ENCODE measurements around the gene KAT6B. TPM values are rescaled to one million over a fixed set of nuclear protein-coding genes. Genes with fewer than 3 reads are reported as not detected.
A peak's percentile ranks its signal among the peaks of the same experiment; 100 is the strongest.

The KAT6B gene
- total and polyA plus RNA-seq, 10 of the 15 experiments (the other 5 are each of a cell fraction or from before 2014, with no cell fraction given) = 2.7 to 22.6 (median 15.7) TPM

DNA sequence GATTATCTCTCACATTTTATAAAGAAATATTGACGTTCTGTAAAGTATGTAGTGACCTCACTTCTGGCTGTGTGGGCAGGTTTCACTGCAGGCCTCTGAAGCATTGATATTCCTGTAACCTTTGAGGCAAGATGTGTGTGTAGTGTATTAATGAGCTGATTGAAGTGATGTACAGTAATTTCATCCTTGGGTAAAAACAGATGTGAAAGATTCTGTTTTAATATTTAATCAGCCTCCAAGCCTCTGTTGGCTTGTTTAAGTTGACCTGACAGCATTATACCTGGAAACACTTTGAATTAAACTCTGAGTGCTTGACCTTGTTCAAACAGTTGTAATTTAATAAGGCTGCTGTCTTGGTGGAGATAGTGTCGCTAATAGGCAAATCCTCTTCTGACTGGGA, 74.9 kb downstream of the KAT6B start:
- peak overlapping the region; percentile 57 for H3K27ac ChIP-seq (ENCODE audit: control insufficient read depth, insufficient read depth)
- H3K9ac ChIP-seq (ENCODE audit: control insufficient read depth, insufficient read depth, low read length) = peak overlapping the region; percentile 29; the same call in 1 of the 2 replicates
- ATAC-seq (peak; percentile 63), DNase-seq (ENCODE audit: low read depth, low spot score) (no peak), FAIRE-seq (no peak)
- H2AFZ ChIP-seq (ENCODE audit: control insufficient read depth, low read depth, low read length) = no peak overlapping the region
- ChIA-PET SMC1A (ENCODE audit: uncharacterized antibody, unreplicated experiment) (interaction anchor here (0.6 to 5.6 kb wide), 14 partner anchors 10 to 113 kb away, joined by 3 to 73 read pairs (median 6); no protein-coding TSS in a partner anchor), CTCF (interaction anchor here (1.1 to 1.9 kb wide), 7 partner anchors 12 to 197 kb away, joined by 3 to 12 read pairs (median 4); no protein-coding TSS in a partner anchor), POLR2A (interaction anchor here (0.7 to 5.9 kb wide), 6 partner anchors 12 to 82 kb away, joined by 3 to 47 read pairs (median 5); partner anchors contain the start of gene KAT6B), RAD21 (ENCODE audit: unreplicated experiment) (interaction anchor here (1.0 to 4.5 kb wide), 9 partner anchors 13 to 111 kb away, joined by 3 to 38 read pairs (median 5); no protein-coding TSS in a partner anchor)
- no peaks in the 10 kb centered on the region for H3K36me3 ChIP-seq (ENCODE audit: control insufficient read depth in 2 of 2, insufficient read depth in 2 of 2, low read length in 1 of 2)
- in situ Hi-C loops (cut with MboI) (no loop called here), intact Hi-C loops (cut with micrococcal nuclease; ENCODE audit: unreplicated experiment) (loop anchor here (5.0 kb wide), 1 partner anchor 91 kb away; no protein-coding TSS in a partner anchor)
- H3K79me2 ChIP-seq (ENCODE audit: control insufficient read depth, insufficient read depth, low read length) = peaks cover 56% of the 10 kb centered on the region
- no TSS peak for BruUV-seq (replicated peaks)
- H3K9me3 ChIP-seq (replicated peaks; ENCODE audit: control insufficient read depth, insufficient read depth, low read length) = no peaks in the 10 kb centered on the region; the same call in 1 of the 3 replicates
- 0 out of 2 replicates have a peak overlapping the region, but pooled peaks have one; percentile 1 for H3K4me3 ChIP-seq
- H3K27me3 ChIP-seq (replicated peaks in 1 of 2; ENCODE audit: control insufficient read depth in 2 of 2, insufficient read depth in 2 of 2, low read length in 1 of 2) = no peaks in the 10 kb centered on the region
- 50% methylated on average over 2 of the region's 2 CpGs for WGBS (ENCODE audit: insufficient coverage, insufficient replicate concordance, low lambda C conversion rate, missing lambda C conversion rate)
- H3K4me1 ChIP-seq (ENCODE audit: control insufficient read depth, insufficient read depth, low read length) = peaks cover 51% of the 10 kb centered on the region
- no peaks in the 10 kb centered on the region for H4K20me1 ChIP-seq (ENCODE audit: control insufficient read depth, insufficient read depth)
- peak overlapping the region; percentile 75 for H3K4me2 ChIP-seq (ENCODE audit: control insufficient read depth, insufficient read depth)
- TF ChIP-seq, protein P1, sequence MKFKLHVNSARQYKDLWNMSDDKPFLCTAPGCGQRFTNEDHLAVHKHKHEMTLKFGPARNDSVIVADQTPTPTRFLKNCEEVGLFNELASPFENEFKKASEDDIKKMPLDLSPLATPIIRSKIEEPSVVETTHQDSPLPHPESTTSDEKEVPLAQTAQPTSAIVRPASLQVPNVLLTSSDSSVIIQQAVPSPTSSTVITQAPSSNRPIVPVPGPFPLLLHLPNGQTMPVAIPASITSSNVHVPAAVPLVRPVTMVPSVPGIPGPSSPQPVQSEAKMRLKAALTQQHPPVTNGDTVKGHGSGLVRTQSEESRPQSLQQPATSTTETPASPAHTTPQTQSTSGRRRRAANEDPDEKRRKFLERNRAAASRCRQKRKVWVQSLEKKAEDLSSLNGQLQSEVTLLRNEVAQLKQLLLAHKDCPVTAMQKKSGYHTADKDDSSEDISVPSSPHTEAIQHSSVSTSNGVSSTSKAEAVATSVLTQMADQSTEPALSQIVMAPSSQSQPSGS (IDR thresholded peaks at IDR 0.05; ENCODE audit: low read length) = no peak; the same call in 1 of the 2 replicates
- TF ChIP-seq RCOR1 (conservative IDR thresholded peaks at IDR 0.05; ENCODE audit: low read depth, low read length) (no peak), STAT3 (IDR thresholded peaks at IDR 0.05; ENCODE audit: low read depth, low read length) (no peak), TARDBP (IDR thresholded peaks at IDR 0.05; ENCODE audit: borderline replicate concordance) (no peak), ATF7 (IDR thresholded peaks at IDR 0.05; ENCODE audit: low read depth) (peak; percentile 49; the same call in 1 of the 2 replicates), JUNB (IDR thresholded peaks at IDR 0.05) (peak; percentile 39), KAT2A (conservative IDR thresholded peaks at IDR 0.05; ENCODE audit: control insufficient read depth, low read depth, low read length) (no peak), IRF5 (IDR thresholded peaks at IDR 0.05; ENCODE audit: borderline replicate concordance) (no peak), CREB1 (IDR thresholded peaks at IDR 0.05; ENCODE audit: low read depth) (peak; percentile 42; the same call in 1 of the 2 replicates), CEBPZ (IDR thresholded peaks at IDR 0.05; ENCODE audit: low read depth, low read length) (no peak)
- TF ChIP-seq, protein P2, sequence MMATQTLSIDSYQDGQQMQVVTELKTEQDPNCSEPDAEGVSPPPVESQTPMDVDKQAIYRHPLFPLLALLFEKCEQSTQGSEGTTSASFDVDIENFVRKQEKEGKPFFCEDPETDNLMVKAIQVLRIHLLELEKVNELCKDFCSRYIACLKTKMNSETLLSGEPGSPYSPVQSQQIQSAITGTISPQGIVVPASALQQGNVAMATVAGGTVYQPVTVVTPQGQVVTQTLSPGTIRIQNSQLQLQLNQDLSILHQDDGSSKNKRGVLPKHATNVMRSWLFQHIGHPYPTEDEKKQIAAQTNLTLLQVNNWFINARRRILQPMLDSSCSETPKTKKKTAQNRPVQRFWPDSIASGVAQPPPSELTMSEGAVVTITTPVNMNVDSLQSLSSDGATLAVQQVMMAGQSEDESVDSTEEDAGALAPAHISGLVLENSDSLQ (IDR thresholded peaks at IDR 0.05) = no peak
- TF ChIP-seq, protein P3, sequence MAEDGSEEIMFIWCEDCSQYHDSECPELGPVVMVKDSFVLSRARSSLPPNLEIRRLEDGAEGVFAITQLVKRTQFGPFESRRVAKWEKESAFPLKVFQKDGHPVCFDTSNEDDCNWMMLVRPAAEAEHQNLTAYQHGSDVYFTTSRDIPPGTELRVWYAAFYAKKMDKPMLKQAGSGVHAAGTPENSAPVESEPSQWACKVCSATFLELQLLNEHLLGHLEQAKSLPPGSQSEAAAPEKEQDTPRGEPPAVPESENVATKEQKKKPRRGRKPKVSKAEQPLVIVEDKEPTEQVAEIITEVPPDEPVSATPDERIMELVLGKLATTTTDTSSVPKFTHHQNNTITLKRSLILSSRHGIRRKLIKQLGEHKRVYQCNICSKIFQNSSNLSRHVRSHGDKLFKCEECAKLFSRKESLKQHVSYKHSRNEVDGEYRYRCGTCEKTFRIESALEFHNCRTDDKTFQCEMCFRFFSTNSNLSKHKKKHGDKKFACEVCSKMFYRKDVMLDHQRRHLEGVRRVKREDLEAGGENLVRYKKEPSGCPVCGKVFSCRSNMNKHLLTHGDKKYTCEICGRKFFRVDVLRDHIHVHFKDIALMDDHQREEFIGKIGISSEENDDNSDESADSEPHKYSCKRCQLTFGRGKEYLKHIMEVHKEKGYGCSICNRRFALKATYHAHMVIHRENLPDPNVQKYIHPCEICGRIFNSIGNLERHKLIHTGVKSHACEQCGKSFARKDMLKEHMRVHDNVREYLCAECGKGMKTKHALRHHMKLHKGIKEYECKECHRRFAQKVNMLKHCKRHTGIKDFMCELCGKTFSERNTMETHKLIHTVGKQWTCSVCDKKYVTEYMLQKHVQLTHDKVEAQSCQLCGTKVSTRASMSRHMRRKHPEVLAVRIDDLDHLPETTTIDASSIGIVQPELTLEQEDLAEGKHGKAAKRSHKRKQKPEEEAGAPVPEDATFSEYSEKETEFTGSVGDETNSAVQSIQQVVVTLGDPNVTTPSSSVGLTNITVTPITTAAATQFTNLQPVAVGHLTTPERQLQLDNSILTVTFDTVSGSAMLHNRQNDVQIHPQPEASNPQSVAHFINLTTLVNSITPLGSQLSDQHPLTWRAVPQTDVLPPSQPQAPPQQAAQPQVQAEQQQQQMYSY (CRISPR knock-in tag; IDR thresholded peaks at IDR 0.05) = no peak
